A673 (cell line): Measurements from ENCODE around the gene ADGRL3. TPM values are rescaled to one million over a fixed set of nuclear protein-coding genes. Genes with fewer than 3 reads are reported as not detected.
A peak's percentile ranks its signal among the peaks of the same experiment; 100 is the strongest.

Source experiments
- BruUV-seq: library from RNA; stranded (reverse); fragments of 400-500 nt; replicated peaks from 2 replicates; lab custom pipeline; 2021; lab: Mats Ljungman, UMichigan
- CTCF ChIA-PET: fragments of 300-600 bp; sonication (Branson Sonifier 250); formaldehyde crosslinking; loops from one replicate; lab custom pipeline; 2022; ENCODE audit warnings: antibody characterized with exemption; lab: Charles Lee
- POLR2A ChIA-PET: fragments of 300-600 bp; sonication (Branson Sonifier 250); formaldehyde crosslinking; loops from one replicate; lab custom pipeline; 2022; ENCODE audit warnings: antibody characterized with exemption; ENCODE audit not compliant: low non-redundant PET; lab: Charles Lee
- DNase-seq: peaks from one replicate; pipeline ENCODE4 v3.0.0-alpha.2; 2015; ENCODE audit warnings: low spot score
- H3K27ac ChIP-seq: fragments of 200-600 bp; sonication (generic); 2 replicates; pipeline ENCODE4 v1.5.1; 2016; ENCODE audit warnings: mixed run types, low read depth, mild to moderate bottlenecking, mixed read lengths, antibody characterized with exemption, low read length; ENCODE audit not compliant: poor library complexity, severe bottlenecking
- H3K27me3 ChIP-seq: fragments of 200-600 bp; sonication (generic); replicated peaks from 2 replicates; pipeline ENCODE4 v1.6.1; 2017; ENCODE audit warnings: mixed run types, low read depth, mild to moderate bottlenecking, mixed read lengths, antibody characterized with exemption, low read length; ENCODE audit not compliant: insufficient read depth, poor library complexity
- H3K36me3 ChIP-seq: fragments of 200-600 bp; sonication (generic); 2 replicates; pipeline ENCODE4 v1.6.1; 2016; ENCODE audit warnings: mixed run types, mild to moderate bottlenecking, mixed read lengths, antibody characterized with exemption, low read length; ENCODE audit not compliant: insufficient read depth, poor library complexity, severe bottlenecking
- H3K4me1 ChIP-seq: fragments of 200-600 bp; sonication (generic); 2 replicates; pipeline ENCODE4 v1.6.1; 2017; ENCODE audit warnings: mixed run types, mild to moderate bottlenecking, mixed read lengths, antibody characterized with exemption, low read length; ENCODE audit not compliant: insufficient read depth, poor library complexity, severe bottlenecking
- H3K4me3 ChIP-seq: fragments of 200-600 bp; sonication (generic); 2 replicates; pipeline ENCODE4 v1.5.1; 2016; ENCODE audit warnings: low read depth, mixed run types, mild to moderate bottlenecking, mixed read lengths, low read length; ENCODE audit not compliant: poor library complexity, severe bottlenecking
- H3K9me3 ChIP-seq: fragments of 200-600 bp; sonication (generic); 2 replicates; pipeline ENCODE4 v1.6.1; 2016; ENCODE audit warnings: mixed run types, low read depth, mild to moderate bottlenecking, mixed read lengths, antibody characterized with exemption, low read length; ENCODE audit not compliant: poor library complexity, severe bottlenecking
- EZH2 ChIP-seq: fragments of 200-600 bp; sonication (generic); IDR thresholded peaks from 2 replicates; pipeline ENCODE4 v1.6.1; 2017; ENCODE audit warnings: borderline replicate concordance, low read depth, mild to moderate bottlenecking, mixed read lengths, antibody characterized with exemption, low read length; ENCODE audit not compliant: poor library complexity, severe bottlenecking
- intact Hi-C: fragments of 100-400 bp; cut with micrococcal nuclease; formaldehyde crosslinking; loops from one replicate; pipeline ENCODE4 v1.10.0; 2022; ENCODE audit not compliant: unreplicated experiment
- total RNA-seq: library from RNA; stranded (reverse); gene quantifications from 2 replicates; pipeline ENCODE4 v1.2.3, GENCODE V29; 2021
- TF ChIP-seq, protein P1 (sequence below): fragments of 300-800, 200-600 bp; sonication (generic); conservative IDR thresholded peaks from 2 replicates; pipeline ENCODE4 v1.5.1; 2017; ENCODE audit warnings: low read depth, mild to moderate bottlenecking, antibody characterized with exemption, low read length, moderate library complexity, mixed read lengths

ADGRL3 gene
- total RNA-seq, 1 experiment from 2014 or later: not detected

DNA sequence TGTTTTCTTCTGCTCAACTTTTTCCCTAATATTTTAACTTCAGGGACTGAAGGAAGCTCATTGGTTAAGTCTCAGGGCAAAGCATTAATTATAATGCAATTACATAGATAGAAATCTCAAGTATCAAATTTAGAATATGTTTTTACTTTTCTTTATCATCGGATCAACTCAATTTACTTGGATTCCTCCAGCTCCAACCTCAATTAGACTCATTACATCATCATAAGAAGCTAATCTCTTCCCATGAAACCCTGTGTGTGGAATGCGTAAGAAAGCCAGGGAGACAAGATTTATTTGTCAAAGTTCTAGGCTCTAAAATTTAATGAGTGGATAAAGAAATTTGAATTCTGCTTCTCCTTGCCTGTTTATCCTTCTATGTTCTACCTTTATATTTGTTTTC lies 918.4 kb downstream of the ADGRL3 start:
- H3K27me3 ChIP-seq: no peaks in the 10 kb centered on the region
- ChIA-PET POLR2A (no interaction called here), CTCF (no interaction called here)
- H3K9me3 ChIP-seq: no peaks in the 10 kb centered on the region
- no peak for TF ChIP-seq EZH2
- TF ChIP-seq, protein P1, sequence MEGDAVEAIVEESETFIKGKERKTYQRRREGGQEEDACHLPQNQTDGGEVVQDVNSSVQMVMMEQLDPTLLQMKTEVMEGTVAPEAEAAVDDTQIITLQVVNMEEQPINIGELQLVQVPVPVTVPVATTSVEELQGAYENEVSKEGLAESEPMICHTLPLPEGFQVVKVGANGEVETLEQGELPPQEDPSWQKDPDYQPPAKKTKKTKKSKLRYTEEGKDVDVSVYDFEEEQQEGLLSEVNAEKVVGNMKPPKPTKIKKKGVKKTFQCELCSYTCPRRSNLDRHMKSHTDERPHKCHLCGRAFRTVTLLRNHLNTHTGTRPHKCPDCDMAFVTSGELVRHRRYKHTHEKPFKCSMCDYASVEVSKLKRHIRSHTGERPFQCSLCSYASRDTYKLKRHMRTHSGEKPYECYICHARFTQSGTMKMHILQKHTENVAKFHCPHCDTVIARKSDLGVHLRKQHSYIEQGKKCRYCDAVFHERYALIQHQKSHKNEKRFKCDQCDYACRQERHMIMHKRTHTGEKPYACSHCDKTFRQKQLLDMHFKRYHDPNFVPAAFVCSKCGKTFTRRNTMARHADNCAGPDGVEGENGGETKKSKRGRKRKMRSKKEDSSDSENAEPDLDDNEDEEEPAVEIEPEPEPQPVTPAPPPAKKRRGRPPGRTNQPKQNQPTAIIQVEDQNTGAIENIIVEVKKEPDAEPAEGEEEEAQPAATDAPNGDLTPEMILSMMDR: no peak
- no peak overlapping the region for H3K27ac ChIP-seq
- intact Hi-C loops: no loop called here
- DNase-seq: peak; percentile 0
- no peaks in the 10 kb centered on the region for H3K4me1 ChIP-seq
- no peak overlapping the region for H3K4me3 ChIP-seq
- no TSS peak for BruUV-seq
- H3K36me3 ChIP-seq: no peaks in the 10 kb centered on the region

DNA sequence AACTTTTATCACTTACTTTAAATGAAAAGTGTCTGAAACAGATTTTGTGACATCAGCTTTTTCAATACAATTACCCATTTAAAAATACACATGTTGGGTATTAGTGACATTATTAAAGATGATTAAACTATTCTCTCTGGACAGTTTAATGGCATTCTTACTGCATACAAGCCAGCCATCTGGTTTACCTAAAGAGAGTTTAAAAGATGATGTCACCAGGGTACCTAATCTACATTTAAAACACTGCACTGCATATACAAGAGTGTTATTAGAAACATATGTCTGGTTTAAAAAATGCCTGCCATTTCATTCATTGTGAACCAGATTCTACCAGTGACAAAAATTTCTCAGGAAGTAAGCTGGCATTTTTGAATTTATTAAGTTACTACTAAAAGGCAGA lies 919.1 kb downstream of the ADGRL3 start:
- TF ChIP-seq EZH2: no peak
- TF ChIP-seq, protein P1: no peak
- peak; percentile 4 for DNase-seq
- ChIA-PET POLR2A (no interaction called here), CTCF (no interaction called here)
- Histone ChIP-seq H3K4me3 (no peak overlapping the region), H3K27ac (no peak overlapping the region), H3K27me3 (no peaks in the 10 kb centered on the region), H3K36me3 (no peaks in the 10 kb centered on the region), H3K4me1 (no peaks in the 10 kb centered on the region), H3K9me3 (no peaks in the 10 kb centered on the region)
- BruUV-seq: no TSS peak
- intact Hi-C loops: no loop called here

DNA sequence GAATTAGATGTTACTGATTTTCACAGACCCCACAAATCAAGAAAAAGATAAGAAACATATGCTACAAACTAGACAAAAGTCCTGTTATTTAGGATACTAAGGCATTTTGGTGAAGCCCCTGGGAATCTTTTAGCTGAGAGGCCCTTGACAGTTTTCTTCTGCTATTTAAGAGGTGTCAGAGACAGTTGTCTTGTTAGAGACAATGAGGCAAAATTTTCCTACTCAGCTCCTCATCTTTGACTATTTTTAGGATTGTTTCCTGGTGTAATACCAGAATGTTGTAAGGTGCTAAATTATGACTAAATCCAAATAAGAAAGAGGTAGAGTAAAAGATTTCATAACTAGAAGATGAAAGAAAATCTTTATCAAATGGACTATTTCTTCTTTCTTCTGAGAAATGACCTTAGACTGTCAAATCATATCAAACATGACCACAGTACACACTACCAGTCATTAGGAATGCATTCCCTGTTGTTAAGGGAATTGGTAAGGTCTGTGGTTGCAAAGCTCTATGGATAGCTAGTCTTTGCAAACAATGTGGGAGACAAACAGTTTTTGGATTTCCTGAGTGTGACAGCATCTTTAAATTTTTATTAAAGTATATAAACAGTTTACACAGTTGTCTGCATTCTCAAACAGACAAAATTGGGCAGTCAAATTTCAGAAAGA lies 926.1 kb downstream of the ADGRL3 start:
- no peak for DNase-seq
- intact Hi-C loops: no loop called here
- Histone ChIP-seq H3K4me3 (no peak overlapping the region), H3K36me3 (no peaks in the 10 kb centered on the region), H3K9me3 (no peaks in the 10 kb centered on the region), H3K27me3 (no peaks in the 10 kb centered on the region), H3K4me1 (no peaks in the 10 kb centered on the region), H3K27ac (no peak overlapping the region)
- BruUV-seq: no TSS peak
- TF ChIP-seq, protein P1: no peak
- ChIA-PET POLR2A (no interaction called here), CTCF (no interaction called here)
